SK-N-SH treated with all-trans-retinoic acid at 6 μM for 48 hours (cell line): ENCODE data around the gene CFAP210.

ENCODE experiments used
- CREB5 ChIP-seq: fragments of 250-450 bp; sonication (Bioruptor Pico); IDR thresholded peaks from 2 replicates; pipeline ENCODE4 v1.5.1; 2020; ENCODE audit warnings: low read depth, mild to moderate bottlenecking, moderate library complexity
- ESRRG ChIP-seq: fragments of 250-450 bp; sonication (Bioruptor Pico); IDR thresholded peaks from 2 replicates; pipeline ENCODE4 v1.6.1; 2021; ENCODE audit warnings: mild to moderate bottlenecking
- GLIS3 ChIP-seq: fragments of 250-450 bp; sonication (Bioruptor Pico); IDR thresholded peaks from 2 replicates; pipeline ENCODE4 v1.5.0; 2020; ENCODE audit warnings: mild to moderate bottlenecking, moderate library complexity
- ZFP30 ChIP-seq: fragments of 450-650 bp; formaldehyde crosslinking; IDR thresholded peaks from 2 replicates; pipeline ENCODE4 v1.5.0; 2022; ENCODE audit warnings: mild to moderate bottlenecking, moderate library complexity
- ZNF70 ChIP-seq: fragments of 450-650 bp; formaldehyde crosslinking; IDR thresholded peaks from 2 replicates; pipeline ENCODE4 v1.5.0; 2020; ENCODE audit warnings: mild to moderate bottlenecking, moderate library complexity

- no peak for TF ChIP-seq CREB5 (CRISPR knock-in tag)
- no peak for TF ChIP-seq ZFP30 (CRISPR knock-in tag)
- TF ChIP-seq GLIS3, result no peak
- TF ChIP-seq ESRRG, result no peak
- TF ChIP-seq ZNF70, result no peak
Observed at GRCh38 chr2:169709331-169709730, 15.1 kb upstream of the CFAP210 start.
